GM12891 (cell line): ENCODE data around the gene FRRS1.

Experiments
- DNase-seq: peaks from one replicate; pipeline ENCODE4 v3.0.0; 2011; ENCODE audit warnings: low spot score; ENCODE audit not compliant: insufficient read length
- FAIRE-seq: peaks from 2 replicates; lab custom pipeline; 2011; peaks lifted over from hg19 to GRCh38; lab: Jason Lieb, UNC
- PAX5 ChIP-seq: IDR thresholded peaks from 2 replicates; pipeline ENCODE4 v1.6.1; 2011; ENCODE audit warnings: low read length, moderate library complexity, mild to moderate bottlenecking; ENCODE audit not compliant: insufficient read depth, severe bottlenecking
- POLR2A ChIP-seq: IDR thresholded peaks from 2 replicates; pipeline ENCODE4 v1.6.1; 2011; ENCODE audit warnings: low read depth, low read length, control low read depth
- POLR2AphosphoS5 ChIP-seq: IDR thresholded peaks from 2 replicates; pipeline ENCODE4 v1.6.1; 2011; ENCODE audit warnings: low read depth, low read length, control low read depth
- POU2F2 ChIP-seq: IDR thresholded peaks from 2 replicates; pipeline ENCODE4 v1.6.1; 2011; ENCODE audit warnings: low read depth, mild to moderate bottlenecking, control low read depth, low read length, moderate library complexity
- SPI1 ChIP-seq: IDR thresholded peaks from 2 replicates; pipeline ENCODE4 v1.6.1; 2011; ENCODE audit warnings: low read depth, low read length, control low read depth
- TAF1 ChIP-seq: IDR thresholded peaks from 2 replicates; pipeline ENCODE4 v1.6.1; 2011; ENCODE audit warnings: low read depth, low read length, control low read depth

Gene FRRS1

GRCh38 chr1:99672038-99672437 lies 94.4 kb downstream of the FRRS1 start:
- TF ChIP-seq POLR2A (no peak), POLR2AphosphoS5 (no peak), POU2F2 (no peak), TAF1 (no peak), PAX5 (no peak), SPI1 (no peak)
- FAIRE-seq (no peak), DNase-seq (no peak)

- no peak for DNase-seq
- FAIRE-seq, result no peak
- no peak for TF ChIP-seq PAX5
- no peak for TF ChIP-seq POU2F2
- no peak for TF ChIP-seq POLR2A
- TF ChIP-seq TAF1, result no peak
- TF ChIP-seq SPI1, result no peak
- no peak for TF ChIP-seq POLR2AphosphoS5
Measured at GRCh38 chr1:99670583-99670982, 95.9 kb downstream of the FRRS1 start.

GRCh38 chr1:99669821-99670220 lies 96.6 kb downstream of the FRRS1 start:
- no peak for TF ChIP-seq TAF1
- TF ChIP-seq POLR2AphosphoS5, result no peak
- no peak for TF ChIP-seq PAX5
- no peak for TF ChIP-seq POU2F2
- no peak for TF ChIP-seq POLR2A
- TF ChIP-seq SPI1, result no peak
- FAIRE-seq, result no peak
- no peak for DNase-seq

- TF ChIP-seq SPI1 (no peak), TAF1 (no peak)
- no peak for DNase-seq
- FAIRE-seq, result no peak
Measured at GRCh38 chr1:99669376-99669775, 97.1 kb downstream of the FRRS1 start.

- DNase-seq (no peak), FAIRE-seq (no peak)
- TF ChIP-seq POLR2AphosphoS5, result no peak
- no peak for TF ChIP-seq PAX5
- TF ChIP-seq POU2F2, result no peak
- TF ChIP-seq TAF1, result no peak
- TF ChIP-seq POLR2A, result no peak
- no peak for TF ChIP-seq SPI1
Measured at GRCh38 chr1:99665212-99665611, 101.2 kb downstream of the FRRS1 start.

- FAIRE-seq, result no peak
- no peak for TF ChIP-seq POLR2A
- no peak for TF ChIP-seq TAF1
- no peak for TF ChIP-seq POLR2AphosphoS5
- no peak for TF ChIP-seq POU2F2
- TF ChIP-seq PAX5, result no peak
- no peak for TF ChIP-seq SPI1
- no peak for DNase-seq
Measured at GRCh38 chr1:99663501-99663900, 102.9 kb downstream of the FRRS1 start.

GRCh38 chr1:99662539-99663080 lies 103.8 kb downstream of the FRRS1 start:
- DNase-seq (no peak), FAIRE-seq (no peak)
- TF ChIP-seq SPI1, result no peak
- TF ChIP-seq TAF1, result no peak
- no peak for TF ChIP-seq POU2F2
- TF ChIP-seq PAX5, result no peak
- no peak for TF ChIP-seq POLR2AphosphoS5
- TF ChIP-seq POLR2A, result no peak

GRCh38 chr1:99661780-99662179 lies 104.7 kb downstream of the FRRS1 start:
- TF ChIP-seq TAF1 (no peak), POLR2A (no peak), PAX5 (no peak), POU2F2 (no peak), SPI1 (no peak), POLR2AphosphoS5 (no peak)
- no peak for FAIRE-seq
- DNase-seq, result no peak

- DNase-seq (no peak), FAIRE-seq (no peak)
- TF ChIP-seq POU2F2 (no peak), PAX5 (no peak), TAF1 (no peak), POLR2A (no peak), SPI1 (no peak), POLR2AphosphoS5 (no peak)
Measured at GRCh38 chr1:99660496-99660895, 105.9 kb downstream of the FRRS1 start.

- TF ChIP-seq POLR2A, result no peak
- no peak for TF ChIP-seq SPI1
- no peak for TF ChIP-seq POU2F2
- no peak for TF ChIP-seq POLR2AphosphoS5
- no peak for TF ChIP-seq TAF1
- no peak for TF ChIP-seq PAX5
- no peak for DNase-seq
- no peak for FAIRE-seq
Measured at GRCh38 chr1:99659755-99660210, 106.7 kb downstream of the FRRS1 start.
